GM12878 (cell line): ENCODE measurements around the gene DDX10. TPM values are rescaled to one million over a fixed set of nuclear protein-coding genes. Genes with fewer than 3 reads are reported as not detected.

ENCODE experiments used
- ATF7 ChIP-seq: fragments of 450-650 bp; IDR thresholded peaks from 2 replicates; pipeline ENCODE4 v1.6.1; 2016; ENCODE audit warnings: low read depth, mild to moderate bottlenecking
- CREB1 ChIP-seq: IDR thresholded peaks from 2 replicates; pipeline ENCODE4 v1.6.1; 2012; ENCODE audit warnings: low read depth, mild to moderate bottlenecking, inconsistent platforms
- IKZF1 ChIP-seq: fragments of 450-650 bp; conservative IDR thresholded peaks from 2 replicates; pipeline ENCODE4 v1.6.1; 2017; ENCODE audit warnings: antibody characterized with exemption, mild to moderate bottlenecking
- MXI1 ChIP-seq: fragments of 150-350 bp; IDR thresholded peaks from 2 replicates; pipeline ENCODE4 v1.6.1; 2011; ENCODE audit warnings: low read depth, mild to moderate bottlenecking, inconsistent platforms, low read length, improper control_type of control experiment
- NFYB ChIP-seq: IDR thresholded peaks from 2 replicates; pipeline ENCODE4 v1.6.1; 2011; ENCODE audit warnings: low read depth, mild to moderate bottlenecking, low read length, improper control_type of control experiment, moderate library complexity; ENCODE audit not compliant: insufficient read depth
- NRF1 ChIP-seq: conservative IDR thresholded peaks from 2 replicates; pipeline ENCODE4 v1.6.1; 2011; ENCODE audit warnings: mild to moderate bottlenecking, low read depth, low read length, improper control_type of control experiment
- POLR2AphosphoS2 ChIP-seq: IDR thresholded peaks from 2 replicates; pipeline ENCODE4 v1.6.1; 2011; ENCODE audit warnings: low read depth, mild to moderate bottlenecking, low read length, improper control_type of control experiment, moderate library complexity
- SIN3A ChIP-seq: IDR thresholded peaks from 2 replicates; pipeline ENCODE4 v1.6.1; 2012; ENCODE audit warnings: low read depth, low read length, improper control_type of control experiment
- SREBF1 ChIP-seq: IDR thresholded peaks from 2 replicates; pipeline ENCODE4 v1.6.1; 2012; ENCODE audit warnings: mild to moderate bottlenecking, low read length
- STAT1 ChIP-seq: fragments of 450-650 bp; conservative IDR thresholded peaks from 2 replicates; pipeline ENCODE4 v1.6.1; 2014; ENCODE audit warnings: antibody characterized with exemption, mild to moderate bottlenecking
- YY1 ChIP-seq: IDR thresholded peaks from 2 replicates; pipeline ENCODE4 v1.6.1; 2011; ENCODE audit warnings: low read depth, mild to moderate bottlenecking, low read length
- ZNF384 ChIP-seq: IDR thresholded peaks from 2 replicates; pipeline ENCODE4 v1.6.1; 2012; ENCODE audit warnings: low read depth, mild to moderate bottlenecking, low read length, improper control_type of control experiment, borderline replicate concordance
- polyA plus RNA-seq, 11 experiments: library from polyadenylated mRNA; depleted of rRNA in 4 of 11; unstranded in 6 of 11; stranded (reverse) in 5 of 11; fragments of >200 nt; fragmentation: Nextera tagmentation in 4 of 11; fragmentation: Illumina TruSeq in 1 of 11; extraction: Ambion mirVana in 4 of 11; extraction: Trizol in 1 of 11; gene quantifications; 1 replicate in 1 of 11; 2 replicates in 10 of 11; pipeline versions ENCODE4 v1.2.1 to v1.2.3, GENCODE V29; 2011 to 2016; ENCODE audit warnings: inconsistent platforms in 2 of 11, missing spikeins in 2 of 11, low read depth in 1 of 11
- total RNA-seq, 4 experiments: library from RNA; depleted of rRNA in 3 of 4; stranded (reverse); fragments of >200 nt in 3 of 4; fragmentation: Illumina TruSeq in 1 of 4; extraction: Trizol in 1 of 4; gene quantifications; 2 replicates each; pipeline versions ENCODE4 v1.2.1 to v1.2.3, GENCODE V29; 2013 to 2021
- TF ChIP-seq, protein P1 (sequence below): IDR thresholded peaks from 2 replicates; pipeline ENCODE4 v1.6.1; 2012; ENCODE audit warnings: low read length, inconsistent platforms
- TF ChIP-seq, protein P2 (sequence below): fragments of 450-650 bp; IDR thresholded peaks from 2 replicates; pipeline ENCODE4 v1.6.1; 2016; ENCODE audit warnings: mild to moderate bottlenecking, moderate library complexity, borderline replicate concordance
- TF ChIP-seq, protein P3 (sequence below): fragments of 450-650 bp; IDR thresholded peaks from 2 replicates; pipeline ENCODE4 v1.6.1; 2017; ENCODE audit warnings: low read depth, mild to moderate bottlenecking, moderate library complexity

The DDX10 gene
- total and polyA plus RNA-seq, 10 of the 15 experiments (the other 5 are each of a cell fraction or from before 2014, with no cell fraction given): 20.9 to 51.5 (median 31.9) TPM

DNA sequence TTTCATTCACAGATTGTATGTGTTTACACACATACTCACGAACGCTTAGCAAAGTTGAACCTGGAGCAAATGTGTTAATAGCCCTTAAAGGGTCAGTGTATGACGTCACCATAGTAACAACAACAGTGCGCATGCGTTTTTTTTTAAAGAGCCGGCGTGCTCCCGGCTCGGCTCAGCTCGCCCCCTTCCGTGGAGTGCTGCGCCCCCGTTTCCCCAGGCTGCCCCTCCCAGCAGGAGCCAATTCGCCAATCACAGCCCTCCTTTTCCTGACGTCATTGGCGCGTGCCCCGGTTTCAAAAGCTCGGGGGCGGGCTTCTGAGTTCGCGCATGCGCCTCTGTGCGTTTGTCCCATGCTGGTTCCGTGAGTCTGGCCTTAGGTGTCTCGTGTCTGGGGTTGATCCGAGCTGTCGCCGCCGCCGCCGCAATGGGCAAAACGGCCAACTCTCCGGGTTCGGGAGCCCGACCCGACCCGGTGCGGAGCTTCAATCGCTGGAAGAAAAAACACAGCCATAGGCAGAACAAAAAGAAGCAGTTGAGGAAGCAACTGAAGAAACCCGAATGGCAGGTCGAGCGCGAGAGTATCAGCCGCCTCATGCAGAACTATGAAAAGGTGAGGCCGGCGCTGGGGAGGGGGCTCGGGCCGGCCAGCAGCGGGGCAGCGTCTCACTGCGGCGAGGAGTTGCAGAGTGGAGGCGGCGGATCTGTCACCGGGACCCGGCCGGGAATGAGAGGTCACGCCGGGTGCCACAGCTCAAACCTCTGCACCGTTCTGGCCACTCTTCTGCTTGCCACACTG, at the start of gene DDX10 (continued):
- TF ChIP-seq NFYB (peak; percentile 41; the same call in 1 of the 2 replicates), SREBF1 (0 out of 2 replicates have a peak, but pooled peaks have one; percentile 9), NRF1 (peak; percentile 49), POLR2AphosphoS2 (peak; percentile 68; the same call in 1 of the 2 replicates), MXI1 (peak; percentile 97), ATF7 (peak; percentile 100), IKZF1 (peak; percentile 33; the same call in 1 of the 2 replicates), ZNF384 (peak; percentile 52; the same call in 1 of the 2 replicates), SIN3A (peak; percentile 87), CREB1 (peak; percentile 97), YY1 (no peak), STAT1 (no peak)
- TF ChIP-seq, protein P1, sequence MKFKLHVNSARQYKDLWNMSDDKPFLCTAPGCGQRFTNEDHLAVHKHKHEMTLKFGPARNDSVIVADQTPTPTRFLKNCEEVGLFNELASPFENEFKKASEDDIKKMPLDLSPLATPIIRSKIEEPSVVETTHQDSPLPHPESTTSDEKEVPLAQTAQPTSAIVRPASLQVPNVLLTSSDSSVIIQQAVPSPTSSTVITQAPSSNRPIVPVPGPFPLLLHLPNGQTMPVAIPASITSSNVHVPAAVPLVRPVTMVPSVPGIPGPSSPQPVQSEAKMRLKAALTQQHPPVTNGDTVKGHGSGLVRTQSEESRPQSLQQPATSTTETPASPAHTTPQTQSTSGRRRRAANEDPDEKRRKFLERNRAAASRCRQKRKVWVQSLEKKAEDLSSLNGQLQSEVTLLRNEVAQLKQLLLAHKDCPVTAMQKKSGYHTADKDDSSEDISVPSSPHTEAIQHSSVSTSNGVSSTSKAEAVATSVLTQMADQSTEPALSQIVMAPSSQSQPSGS: peak; percentile 90
- TF ChIP-seq, protein P2, sequence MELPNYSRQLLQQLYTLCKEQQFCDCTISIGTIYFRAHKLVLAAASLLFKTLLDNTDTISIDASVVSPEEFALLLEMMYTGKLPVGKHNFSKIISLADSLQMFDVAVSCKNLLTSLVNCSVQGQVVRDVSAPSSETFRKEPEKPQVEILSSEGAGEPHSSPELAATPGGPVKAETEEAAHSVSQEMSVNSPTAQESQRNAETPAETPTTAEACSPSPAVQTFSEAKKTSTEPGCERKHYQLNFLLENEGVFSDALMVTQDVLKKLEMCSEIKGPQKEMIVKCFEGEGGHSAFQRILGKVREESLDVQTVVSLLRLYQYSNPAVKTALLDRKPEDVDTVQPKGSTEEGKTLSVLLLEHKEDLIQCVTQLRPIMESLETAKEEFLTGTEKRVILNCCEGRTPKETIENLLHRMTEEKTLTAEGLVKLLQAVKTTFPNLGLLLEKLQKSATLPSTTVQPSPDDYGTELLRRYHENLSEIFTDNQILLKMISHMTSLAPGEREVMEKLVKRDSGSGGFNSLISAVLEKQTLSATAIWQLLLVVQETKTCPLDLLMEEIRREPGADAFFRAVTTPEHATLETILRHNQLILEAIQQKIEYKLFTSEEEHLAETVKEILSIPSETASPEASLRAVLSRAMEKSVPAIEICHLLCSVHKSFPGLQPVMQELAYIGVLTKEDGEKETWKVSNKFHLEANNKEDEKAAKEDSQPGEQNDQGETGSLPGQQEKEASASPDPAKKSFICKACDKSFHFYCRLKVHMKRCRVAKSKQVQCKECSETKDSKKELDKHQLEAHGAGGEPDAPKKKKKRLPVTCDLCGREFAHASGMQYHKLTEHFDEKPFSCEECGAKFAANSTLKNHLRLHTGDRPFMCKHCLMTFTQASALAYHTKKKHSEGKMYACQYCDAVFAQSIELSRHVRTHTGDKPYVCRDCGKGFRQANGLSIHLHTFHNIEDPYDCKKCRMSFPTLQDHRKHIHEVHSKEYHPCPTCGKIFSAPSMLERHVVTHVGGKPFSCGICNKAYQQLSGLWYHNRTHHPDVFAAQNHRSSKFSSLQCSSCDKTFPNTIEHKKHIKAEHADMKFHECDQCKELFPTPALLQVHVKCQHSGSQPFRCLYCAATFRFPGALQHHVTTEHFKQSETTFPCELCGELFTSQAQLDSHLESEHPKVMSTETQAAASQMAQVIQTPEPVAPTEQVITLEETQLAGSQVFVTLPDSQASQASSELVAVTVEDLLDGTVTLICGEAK: peak; percentile 66; the same call in 1 of the 2 replicates
- TF ChIP-seq, protein P3, sequence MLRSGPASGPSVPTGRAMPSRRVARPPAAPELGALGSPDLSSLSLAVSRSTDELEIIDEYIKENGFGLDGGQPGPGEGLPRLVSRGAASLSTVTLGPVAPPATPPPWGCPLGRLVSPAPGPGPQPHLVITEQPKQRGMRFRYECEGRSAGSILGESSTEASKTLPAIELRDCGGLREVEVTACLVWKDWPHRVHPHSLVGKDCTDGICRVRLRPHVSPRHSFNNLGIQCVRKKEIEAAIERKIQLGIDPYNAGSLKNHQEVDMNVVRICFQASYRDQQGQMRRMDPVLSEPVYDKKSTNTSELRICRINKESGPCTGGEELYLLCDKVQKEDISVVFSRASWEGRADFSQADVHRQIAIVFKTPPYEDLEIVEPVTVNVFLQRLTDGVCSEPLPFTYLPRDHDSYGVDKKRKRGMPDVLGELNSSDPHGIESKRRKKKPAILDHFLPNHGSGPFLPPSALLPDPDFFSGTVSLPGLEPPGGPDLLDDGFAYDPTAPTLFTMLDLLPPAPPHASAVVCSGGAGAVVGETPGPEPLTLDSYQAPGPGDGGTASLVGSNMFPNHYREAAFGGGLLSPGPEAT: 0 out of 2 replicates have a peak, but pooled peaks have one; percentile 17
